ENCODE data around the gene ADORA2B.
"Not testable (repeated sequence)": the region's sequence is repeated elsewhere in the genome, so short reads cannot be mapped to it uniquely, and the experiment has no call there.

ADORA2B gene

DNA sequence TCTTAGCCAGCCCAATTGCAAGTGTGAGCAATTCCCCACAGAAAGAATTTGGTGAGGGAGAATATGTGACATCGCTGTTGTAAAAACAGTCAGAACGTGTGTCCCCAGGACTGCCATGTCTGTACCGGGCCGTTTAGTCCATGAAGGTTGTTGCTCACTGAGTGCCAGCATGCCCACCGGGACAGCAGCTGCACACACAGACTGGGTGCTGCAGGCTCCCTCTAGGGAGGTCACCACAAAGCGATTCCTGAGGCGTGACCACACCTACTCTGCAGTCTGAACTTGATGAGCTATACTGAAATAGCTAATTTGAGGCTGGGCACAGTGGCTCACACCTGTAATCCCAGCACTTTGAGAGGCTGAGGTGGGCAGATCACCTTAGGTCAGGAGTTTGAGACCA, 44.1 kb upstream of the ADORA2B start:
- no peak overlapping the region for H3K4me2 ChIP-seq (ENCODE audit: low read depth, low read length, poor library complexity, severe bottlenecking)
- H3K27me3 ChIP-seq (ENCODE audit: low read length): no peaks in the 10 kb centered on the region
- no peaks in the 10 kb centered on the region for H3K9me3 ChIP-seq (ENCODE audit: insufficient read depth, low read length)
- H3F3A ChIP-seq (ENCODE audit: insufficient read depth): no peaks in the 10 kb centered on the region
- no peak overlapping the region for H3K9ac ChIP-seq (ENCODE audit: low read length)
- TF ChIP-seq, protein P1, sequence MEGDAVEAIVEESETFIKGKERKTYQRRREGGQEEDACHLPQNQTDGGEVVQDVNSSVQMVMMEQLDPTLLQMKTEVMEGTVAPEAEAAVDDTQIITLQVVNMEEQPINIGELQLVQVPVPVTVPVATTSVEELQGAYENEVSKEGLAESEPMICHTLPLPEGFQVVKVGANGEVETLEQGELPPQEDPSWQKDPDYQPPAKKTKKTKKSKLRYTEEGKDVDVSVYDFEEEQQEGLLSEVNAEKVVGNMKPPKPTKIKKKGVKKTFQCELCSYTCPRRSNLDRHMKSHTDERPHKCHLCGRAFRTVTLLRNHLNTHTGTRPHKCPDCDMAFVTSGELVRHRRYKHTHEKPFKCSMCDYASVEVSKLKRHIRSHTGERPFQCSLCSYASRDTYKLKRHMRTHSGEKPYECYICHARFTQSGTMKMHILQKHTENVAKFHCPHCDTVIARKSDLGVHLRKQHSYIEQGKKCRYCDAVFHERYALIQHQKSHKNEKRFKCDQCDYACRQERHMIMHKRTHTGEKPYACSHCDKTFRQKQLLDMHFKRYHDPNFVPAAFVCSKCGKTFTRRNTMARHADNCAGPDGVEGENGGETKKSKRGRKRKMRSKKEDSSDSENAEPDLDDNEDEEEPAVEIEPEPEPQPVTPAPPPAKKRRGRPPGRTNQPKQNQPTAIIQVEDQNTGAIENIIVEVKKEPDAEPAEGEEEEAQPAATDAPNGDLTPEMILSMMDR (IDR thresholded peaks at IDR 0.05; ENCODE audit: insufficient read depth, low read length, poor library complexity, severe bottlenecking): no peak
- no peak for TF ChIP-seq EZH2phosphoT487 (conservative IDR thresholded peaks at IDR 0.05; ENCODE audit: low read length)
- H3K79me2 ChIP-seq (ENCODE audit: insufficient read depth, low read length): no peaks in the 10 kb centered on the region
- no peak overlapping the region for H3K27ac ChIP-seq (ENCODE audit: low read depth, low read length)
- no peaks in the 10 kb centered on the region for H4K20me1 ChIP-seq (ENCODE audit: low read depth, low read length)
- H3K9me2 ChIP-seq (replicated peaks; ENCODE audit: insufficient read depth, low read length): no peaks in the 10 kb centered on the region
- no peak overlapping the region for H3K4me3 ChIP-seq (ENCODE audit: insufficient read depth, low read length, poor library complexity, severe bottlenecking)
- no peak overlapping the region for H2AFZ ChIP-seq (ENCODE audit: low read depth, low read length, severe bottlenecking)
- no peaks in the 10 kb centered on the region for H3K36me3 ChIP-seq (ENCODE audit: low read length)

DNA sequence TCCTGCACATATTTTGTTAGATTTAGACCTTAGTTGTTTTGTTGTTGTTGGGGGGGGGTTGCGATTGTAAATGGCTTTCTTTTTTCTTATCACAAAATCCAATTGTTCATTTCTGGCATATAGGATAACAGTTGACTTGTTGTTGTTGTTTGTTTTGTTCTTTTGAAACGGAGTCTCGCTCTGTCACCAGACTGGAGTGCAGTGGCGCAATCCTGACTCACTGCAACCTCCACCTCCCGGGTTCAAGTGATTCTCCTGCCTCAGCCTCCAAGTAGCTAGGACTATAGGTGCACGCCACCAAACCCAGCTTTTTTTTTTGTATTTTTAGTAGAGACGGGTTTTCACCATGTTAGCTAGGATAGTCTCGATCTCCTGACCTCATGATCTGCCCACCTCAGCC, 39.7 kb upstream of the ADORA2B start:
- H3K36me3 ChIP-seq (ENCODE audit: low read length); H4K20me1 ChIP-seq (ENCODE audit: low read depth, low read length); H2AFZ ChIP-seq (ENCODE audit: low read depth, low read length, severe bottlenecking); H3K27ac ChIP-seq (ENCODE audit: low read depth, low read length); H3K4me2 ChIP-seq (ENCODE audit: low read depth, low read length, poor library complexity, severe bottlenecking); H3K4me3 ChIP-seq (ENCODE audit: insufficient read depth, low read length, poor library complexity, severe bottlenecking); H3K79me2 ChIP-seq (ENCODE audit: insufficient read depth, low read length); H3K27me3 ChIP-seq (ENCODE audit: low read length); H3K9me2 ChIP-seq (replicated peaks; ENCODE audit: insufficient read depth, low read length); H3F3A ChIP-seq (ENCODE audit: insufficient read depth); H3K9me3 ChIP-seq (ENCODE audit: insufficient read depth, low read length); H3K9ac ChIP-seq (ENCODE audit: low read length): not testable (repeated sequence)

DNA sequence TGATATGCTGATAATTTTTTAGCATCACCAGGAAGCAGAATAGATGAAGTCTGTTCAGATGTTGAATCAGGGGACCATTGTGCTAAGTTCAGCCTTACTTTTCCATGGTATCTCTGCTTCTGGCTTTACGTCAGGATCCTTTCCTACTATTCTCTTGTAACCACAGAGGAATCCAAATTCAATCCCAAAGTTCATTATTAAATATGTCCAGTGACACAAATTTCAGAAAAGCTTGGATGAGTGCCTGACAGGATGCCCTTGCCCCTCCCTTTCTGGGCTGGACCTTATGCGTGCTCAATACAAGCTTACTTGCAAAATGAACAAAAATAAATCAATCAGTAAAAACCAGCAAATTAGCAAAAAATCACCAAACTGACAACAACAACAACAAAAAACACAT, 37.6 kb upstream of the ADORA2B start:
- Histone ChIP-seq H3K9ac (ENCODE audit: low read length) (no peak overlapping the region), H3K4me2 (ENCODE audit: low read depth, low read length, poor library complexity, severe bottlenecking) (no peak overlapping the region), H3K36me3 (ENCODE audit: low read length) (no peaks in the 10 kb centered on the region), H3K9me2 (replicated peaks; ENCODE audit: insufficient read depth, low read length) (no peaks in the 10 kb centered on the region), H4K20me1 (ENCODE audit: low read depth, low read length) (no peaks in the 10 kb centered on the region), H3K4me3 (ENCODE audit: insufficient read depth, low read length, poor library complexity, severe bottlenecking) (no peak overlapping the region), H3F3A (ENCODE audit: insufficient read depth) (no peaks in the 10 kb centered on the region), H3K27me3 (ENCODE audit: low read length) (no peaks in the 10 kb centered on the region), H3K9me3 (ENCODE audit: insufficient read depth, low read length) (no peaks in the 10 kb centered on the region), H3K79me2 (ENCODE audit: insufficient read depth, low read length) (no peaks in the 10 kb centered on the region), H3K27ac (ENCODE audit: low read depth, low read length) (no peak overlapping the region), H2AFZ (ENCODE audit: low read depth, low read length, severe bottlenecking) (no peak overlapping the region)
- TF ChIP-seq EZH2phosphoT487 (conservative IDR thresholded peaks at IDR 0.05; ENCODE audit: low read length): no peak
- TF ChIP-seq, protein P1 (IDR thresholded peaks at IDR 0.05; ENCODE audit: insufficient read depth, low read length, poor library complexity, severe bottlenecking): no peak

DNA sequence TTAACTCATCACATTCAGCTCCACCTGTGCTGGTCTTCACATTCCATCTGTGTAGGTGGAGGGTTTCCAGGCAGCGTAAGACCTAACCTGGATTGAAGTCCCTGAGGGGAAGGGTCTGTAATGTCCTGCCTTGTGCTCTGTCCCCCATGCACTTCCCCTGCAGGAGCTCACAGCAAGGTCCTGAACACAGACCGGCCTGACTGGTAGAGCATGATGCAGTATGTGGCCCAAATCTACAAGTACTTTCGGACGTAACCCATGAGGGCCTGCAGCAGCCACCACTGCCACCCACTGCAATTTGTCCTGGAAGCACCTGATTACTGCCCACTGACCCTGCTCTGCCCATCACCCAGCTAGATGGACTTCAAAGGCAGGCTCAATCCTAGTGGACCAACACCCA, 36.6 kb upstream of the ADORA2B start:
- no peaks in the 10 kb centered on the region for H3K27me3 ChIP-seq (ENCODE audit: low read length)
- H3K27ac ChIP-seq (ENCODE audit: low read depth, low read length): no peak overlapping the region
- no peak overlapping the region for H3K4me3 ChIP-seq (ENCODE audit: insufficient read depth, low read length, poor library complexity, severe bottlenecking)
- no peaks in the 10 kb centered on the region for H3K79me2 ChIP-seq (ENCODE audit: insufficient read depth, low read length)
- TF ChIP-seq, protein P1 (IDR thresholded peaks at IDR 0.05; ENCODE audit: insufficient read depth, low read length, poor library complexity, severe bottlenecking): no peak
- TF ChIP-seq EZH2phosphoT487 (conservative IDR thresholded peaks at IDR 0.05; ENCODE audit: low read length): no peak
- no peaks in the 10 kb centered on the region for H3K9me2 ChIP-seq (replicated peaks; ENCODE audit: insufficient read depth, low read length)
- no peaks in the 10 kb centered on the region for H3F3A ChIP-seq (ENCODE audit: insufficient read depth)
- H3K4me2 ChIP-seq (ENCODE audit: low read depth, low read length, poor library complexity, severe bottlenecking): no peak overlapping the region
- H4K20me1 ChIP-seq (ENCODE audit: low read depth, low read length): no peaks in the 10 kb centered on the region
- H3K36me3 ChIP-seq (ENCODE audit: low read length): no peaks in the 10 kb centered on the region
- no peaks in the 10 kb centered on the region for H3K9me3 ChIP-seq (ENCODE audit: insufficient read depth, low read length)
- H3K9ac ChIP-seq (ENCODE audit: low read length): no peak overlapping the region
- H2AFZ ChIP-seq (ENCODE audit: low read depth, low read length, severe bottlenecking): no peak overlapping the region

All from SU-DHL-6 (cell line).